ENCODE data around the gene OR5AR1. TPM values are rescaled to one million over a fixed set of nuclear protein-coding genes. Genes with fewer than 3 reads are reported as not detected.

The OR5AR1 gene
- total RNA-seq, 1 donor from 2014 or later: not detected

Other genes starting within 250 kb of the OR5AR1 start
- gene OR5M3, start 190.3 kb upstream of the OR5AR1 start, total RNA-seq: not detected in 2 replicates
- gene OR5M8, start 172.3 kb upstream of the OR5AR1 start, total RNA-seq: not detected in 2 replicates
- not detected in 2 replicates for gene OR5M11, start 120.4 kb upstream of the OR5AR1 start, total RNA-seq
- not detected in 2 replicates for gene OR5M10, start 86.0 kb upstream of the OR5AR1 start, total RNA-seq
- not detected in 2 replicates for gene OR5M1, start 48.8 kb upstream of the OR5AR1 start, total RNA-seq
- gene OR5AP2, start 21.2 kb upstream of the OR5AR1 start, total RNA-seq: not detected in 2 replicates
- not detected in 2 replicates for gene OR9G1, start 35.4 kb downstream of the OR5AR1 start, total RNA-seq
- gene OR9G4, start 85.0 kb downstream of the OR5AR1 start, total RNA-seq: not detected in 2 replicates

All from dermis microvascular lymphatic vessel endothelial cell (primary cell).